Mesenchymal stem cell (in vitro differentiated cells and primary cell): Measurements from ENCODE around the gene SPSB1.
"Not testable (repeated sequence)": the region's sequence is repeated elsewhere in the genome, so short reads cannot be mapped to it uniquely, and the experiment has no call there.

Source experiments
- DNase-seq: peaks from one replicate; pipeline ENCODE4 v3.0.0-alpha.2; 2013
- H2AFZ ChIP-seq: one replicate; pipeline ENCODE4 v1.6.1; 2013; ENCODE audit warnings: low read depth, mild to moderate bottlenecking, control low read depth, inconsistent platforms, low read length, moderate library complexity
- H2AK5ac ChIP-seq: 2 replicates; pipeline ENCODE4 v1.6.1; 2013; ENCODE audit warnings: low read length, moderate library complexity, mild to moderate bottlenecking, inconsistent platforms; ENCODE audit not compliant: severe bottlenecking
- H2BK120ac ChIP-seq: one replicate; pipeline ENCODE4 v1.6.1; 2013; ENCODE audit warnings: low read depth, mild to moderate bottlenecking, inconsistent platforms, low read length, moderate library complexity
- H2BK12ac ChIP-seq, 2 experiments: one replicate each; pipeline ENCODE4 v1.6.1; 2013; ENCODE audit warnings: inconsistent platforms in 2 of 2, low read length in 2 of 2, mild to moderate bottlenecking in 2 of 2, moderate library complexity in 2 of 2, control low read depth in 1 of 2
- H2BK15ac ChIP-seq: one replicate; pipeline ENCODE4 v1.6.1; 2013; ENCODE audit warnings: mild to moderate bottlenecking, low read depth, inconsistent platforms; ENCODE audit not compliant: poor library complexity, severe bottlenecking
- H2BK5ac ChIP-seq: 2 replicates; pipeline ENCODE4 v1.6.1; 2013; ENCODE audit warnings: low read depth, mild to moderate bottlenecking, low read length, control low read depth, inconsistent platforms; ENCODE audit not compliant: poor library complexity, severe bottlenecking
- H3K14ac ChIP-seq, 2 experiments: one replicate each; pipeline ENCODE4 v1.6.1; 2013; ENCODE audit warnings: inconsistent platforms in 2 of 2, low read length in 2 of 2, control low read depth in 1 of 2, mild to moderate bottlenecking in 1 of 2, moderate library complexity in 1 of 2
- H3K18ac ChIP-seq, 2 experiments: one replicate each; pipeline ENCODE4 v1.6.1; 2013; ENCODE audit warnings: inconsistent platforms in 2 of 2, low read length in 2 of 2, control low read depth in 1 of 2, low read depth in 1 of 2, mild to moderate bottlenecking in 1 of 2
- H3K23ac ChIP-seq, 2 experiments: one replicate each; pipeline ENCODE4 v1.6.1; 2013; ENCODE audit warnings: inconsistent platforms in 2 of 2, low read length in 2 of 2, mild to moderate bottlenecking in 2 of 2, moderate library complexity in 2 of 2, control low read depth in 1 of 2
- H3K27ac ChIP-seq: 2 replicates; pipeline ENCODE4 v1.5.1; 2013; ENCODE audit warnings: mild to moderate bottlenecking, moderate library complexity, low read length, control low read depth, inconsistent platforms; ENCODE audit not compliant: poor library complexity, severe bottlenecking
- H3K27me3 ChIP-seq, 2 experiments: 2 replicates each; pipeline versions ENCODE4 v1.6.1 to v1.7.0; 2013; ENCODE audit warnings: low read length in 2 of 2, mild to moderate bottlenecking in 2 of 2, moderate library complexity in 2 of 2, control low read depth in 1 of 2, inconsistent platforms in 1 of 2; ENCODE audit not compliant: control insufficient read depth in 1 of 2, insufficient read depth in 1 of 2
- H3K36me3 ChIP-seq, 2 experiments: 2 replicates each; pipeline versions ENCODE4 v1.6.1 to v1.7.0; 2013; ENCODE audit warnings: low read length in 2 of 2, control low read depth in 1 of 2, inconsistent platforms in 1 of 2, low read depth in 1 of 2, mild to moderate bottlenecking in 1 of 2; ENCODE audit not compliant: insufficient read depth in 2 of 2, control insufficient read depth in 1 of 2
- H3K4ac ChIP-seq, 2 experiments: one replicate each; pipeline ENCODE4 v1.6.1; 2013; ENCODE audit warnings: inconsistent platforms in 2 of 2, low read length in 2 of 2, mild to moderate bottlenecking in 2 of 2, moderate library complexity in 2 of 2, control low read depth in 1 of 2, low read depth in 1 of 2
- H3K4me1 ChIP-seq: 2 replicates; pipeline ENCODE4 v1.6.1; 2013; ENCODE audit warnings: low read depth, low read length, control low read depth; ENCODE audit not compliant: control insufficient read depth, insufficient read depth
- H3K4me2 ChIP-seq: 2 replicates; pipeline ENCODE4 v1.6.1; 2013; ENCODE audit warnings: low read length, mild to moderate bottlenecking, inconsistent platforms; ENCODE audit not compliant: poor library complexity, severe bottlenecking
- H3K4me3 ChIP-seq, 2 experiments: 2 replicates each; pipeline versions ENCODE4 v1.5.1 to v1.7.0; 2013; ENCODE audit warnings: low read length in 2 of 2, mild to moderate bottlenecking in 2 of 2, control low read depth in 1 of 2, low read depth in 1 of 2; ENCODE audit not compliant: insufficient read depth in 1 of 2
- H3K79me1 ChIP-seq: replicated peaks from 2 replicates; pipeline ENCODE4 v1.6.1; 2013; ENCODE audit warnings: mild to moderate bottlenecking, control low read depth, low read length, inconsistent platforms; ENCODE audit not compliant: poor library complexity, severe bottlenecking
- H3K9ac ChIP-seq: 2 replicates; pipeline ENCODE4 v1.7.0; 2013; ENCODE audit warnings: mild to moderate bottlenecking, low read length, moderate library complexity
- H3K9me3 ChIP-seq: 2 replicates; pipeline ENCODE4 v1.7.0; 2013; ENCODE audit warnings: mild to moderate bottlenecking, low read length; ENCODE audit not compliant: control insufficient read depth
- H4K8ac ChIP-seq: one replicate; pipeline ENCODE4 v1.6.1; 2013; ENCODE audit warnings: inconsistent platforms, mild to moderate bottlenecking, low read length, moderate library complexity
- H4K91ac ChIP-seq: one replicate; pipeline ENCODE4 v1.6.1; 2013; ENCODE audit warnings: mild to moderate bottlenecking, low read length, inconsistent platforms
- WGBS: methylation state at CpG from one replicate; pipeline ENCODE4 v1.1.7; 2013; ENCODE audit warnings: mixed read lengths; 5-methylcytosine and 5-hydroxymethylcytosine counted together

The SPSB1 gene

DNA sequence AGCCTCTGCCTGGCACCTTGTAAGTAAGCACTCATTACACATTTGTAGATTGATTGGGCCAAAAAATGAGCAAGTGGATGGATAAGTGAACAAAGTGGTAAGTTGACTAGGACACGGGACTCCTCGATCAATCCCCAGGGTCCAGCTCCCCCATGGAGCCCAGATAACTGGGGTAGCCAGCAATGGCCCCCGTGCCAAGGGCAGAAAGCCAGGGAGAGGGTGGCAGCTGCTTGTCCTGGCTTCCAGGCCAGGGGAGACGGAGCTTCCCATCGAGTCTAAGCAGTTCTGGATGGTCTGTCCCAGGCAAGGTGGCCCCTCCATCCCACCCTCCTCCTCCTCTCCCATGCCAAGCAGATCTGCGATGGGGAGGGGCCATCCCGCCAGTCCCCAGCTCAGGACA is 91.4 kb downstream of the SPSB1 start:
- Histone ChIP-seq H4K8ac (peak overlapping the region; percentile 77), H3K9me3 (no peaks in the 10 kb centered on the region), H2AK5ac (no peak overlapping the region), H2BK120ac (peak overlapping the region; percentile 93), H3K18ac (peak overlapping the region; percentile 84 to 88), H3K4me3 (no peak overlapping the region), H3K27me3 (peaks cover 0 to 18% of the 10 kb centered on the region in 2 experiments), H3K79me1 (no peaks in the 10 kb centered on the region), H3K27ac (no peak overlapping the region), H2AFZ (no peak overlapping the region), H3K4me2 (no peak overlapping the region), H3K14ac (peak overlapping the region in 1 of 2 experiments; percentile 61), H3K9ac (no peak overlapping the region), H2BK15ac (peak overlapping the region; percentile 82), H3K4me1 (peaks cover 27% of the 10 kb centered on the region), H4K91ac (peak overlapping the region; percentile 98), H2BK5ac (no peak overlapping the region), H3K23ac (no peak overlapping the region), H3K4ac (peak overlapping the region; percentile 32 to 84), H2BK12ac (peak overlapping the region; percentile 93 to 98), H3K36me3 (no peaks in the 10 kb centered on the region)
- no peak for DNase-seq
- WGBS, result 90% methylated on average over 7 of the region's 7 CpGs

DNA sequence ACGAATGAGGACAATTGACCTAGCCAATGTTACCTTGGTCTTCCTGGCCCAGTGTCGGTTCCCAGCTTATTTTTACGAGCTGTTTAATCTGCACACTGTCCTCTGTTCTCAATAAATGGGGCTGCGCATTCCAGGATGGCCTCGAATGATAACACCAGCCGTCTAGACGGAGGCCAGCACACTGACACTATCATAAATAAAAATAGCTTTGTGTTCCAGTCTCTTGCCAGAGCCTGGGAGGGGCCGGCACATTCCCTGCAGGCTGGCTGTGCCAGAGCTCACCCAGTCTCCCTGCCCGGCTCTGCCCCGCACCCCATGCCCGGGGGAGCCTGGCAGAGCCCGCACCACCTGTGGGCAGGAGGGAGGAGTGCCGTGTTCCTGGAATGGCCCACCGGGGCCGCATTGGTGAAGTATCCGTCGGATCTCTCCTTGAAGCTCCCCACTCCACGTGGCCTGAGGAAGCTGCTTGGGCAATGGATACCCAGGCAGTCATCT is 92.1 kb downstream of the SPSB1 start:
- 48% methylated on average over 18 of the region's 18 CpGs for WGBS

DNA sequence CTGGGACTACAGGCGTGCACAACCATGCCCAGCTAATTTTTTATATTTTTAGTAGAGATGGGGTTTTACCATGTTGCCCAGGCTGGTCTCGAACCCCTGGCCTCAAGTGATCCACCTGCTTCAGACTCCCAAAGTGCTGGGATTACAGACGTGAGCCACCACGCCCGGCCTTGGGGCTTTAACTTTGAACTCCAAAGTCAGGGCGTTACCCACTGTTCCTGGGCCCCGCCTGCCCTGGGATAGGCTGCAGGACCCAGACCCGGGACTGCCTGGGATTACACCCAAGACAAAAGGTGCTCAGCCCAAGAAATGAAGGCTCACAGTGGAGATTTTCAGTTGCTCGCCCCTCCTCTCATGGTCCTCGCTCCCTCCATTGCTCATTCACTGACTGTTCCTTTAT is 92.7 kb downstream of the SPSB1 start:
- WGBS, result 97% methylated on average over 8 of the region's 10 CpGs
- not testable (repeated sequence) for H3K4me3 ChIP-seq, H3K14ac ChIP-seq, H2AK5ac ChIP-seq, H3K36me3 ChIP-seq, DNase-seq, H3K4me2 ChIP-seq, H3K79me1 ChIP-seq, H2BK5ac ChIP-seq, H3K27ac ChIP-seq, H2AFZ ChIP-seq, H3K23ac ChIP-seq, H3K9ac ChIP-seq, H2BK120ac ChIP-seq, H3K9me3 ChIP-seq
- peak overlapping the region; percentile 84 for H2BK15ac ChIP-seq
- peak overlapping the region in 1 of 2 experiments; percentile 5 for H3K4ac ChIP-seq
- H2BK12ac ChIP-seq, result peak overlapping the region; percentile 60 to 93
- H3K4me1 ChIP-seq, result peaks cover 27% of the 10 kb centered on the region
- H4K91ac ChIP-seq, result peak overlapping the region; percentile 94
- peak overlapping the region; percentile 31 for H4K8ac ChIP-seq
- H3K27me3 ChIP-seq, result peaks cover 0 to 22% of the 10 kb centered on the region in 2 experiments
- peak overlapping the region; percentile 60 to 98 for H3K18ac ChIP-seq

More for the DNA sequence above, 92.1 kb downstream of the SPSB1 start:
- H3K4me3 ChIP-seq, result no peak overlapping the region
- no peak overlapping the region for H2AFZ ChIP-seq
- H2BK5ac ChIP-seq, result no peak overlapping the region
- peak overlapping the region; percentile 70 for H2AK5ac ChIP-seq
- H4K91ac ChIP-seq, result peak overlapping the region; percentile 98
- H3K4me1 ChIP-seq, result peaks cover 27% of the 10 kb centered on the region
- no peak overlapping the region for H3K4me2 ChIP-seq
- H4K8ac ChIP-seq, result no peak overlapping the region
- no peaks in the 10 kb centered on the region for H3K36me3 ChIP-seq
- no peak overlapping the region for H3K23ac ChIP-seq
- peak; percentile 83 for DNase-seq
- peak overlapping the region in 1 of 2 experiments; percentile 76 for H3K14ac ChIP-seq
- H3K27me3 ChIP-seq, result peaks cover 0 to 18% of the 10 kb centered on the region in 2 experiments
- H3K9me3 ChIP-seq, result no peaks in the 10 kb centered on the region
- no peaks in the 10 kb centered on the region for H3K79me1 ChIP-seq
- no peak overlapping the region for H3K9ac ChIP-seq
- H3K4ac ChIP-seq, result peak overlapping the region; percentile 2 to 84
- H3K27ac ChIP-seq, result no peak overlapping the region
- H3K18ac ChIP-seq, result peak overlapping the region; percentile 84 to 88
- peak overlapping the region; percentile 95 to 98 for H2BK12ac ChIP-seq
- peak overlapping the region; percentile 93 for H2BK120ac ChIP-seq
- peak overlapping the region; percentile 68 for H2BK15ac ChIP-seq

DNA sequence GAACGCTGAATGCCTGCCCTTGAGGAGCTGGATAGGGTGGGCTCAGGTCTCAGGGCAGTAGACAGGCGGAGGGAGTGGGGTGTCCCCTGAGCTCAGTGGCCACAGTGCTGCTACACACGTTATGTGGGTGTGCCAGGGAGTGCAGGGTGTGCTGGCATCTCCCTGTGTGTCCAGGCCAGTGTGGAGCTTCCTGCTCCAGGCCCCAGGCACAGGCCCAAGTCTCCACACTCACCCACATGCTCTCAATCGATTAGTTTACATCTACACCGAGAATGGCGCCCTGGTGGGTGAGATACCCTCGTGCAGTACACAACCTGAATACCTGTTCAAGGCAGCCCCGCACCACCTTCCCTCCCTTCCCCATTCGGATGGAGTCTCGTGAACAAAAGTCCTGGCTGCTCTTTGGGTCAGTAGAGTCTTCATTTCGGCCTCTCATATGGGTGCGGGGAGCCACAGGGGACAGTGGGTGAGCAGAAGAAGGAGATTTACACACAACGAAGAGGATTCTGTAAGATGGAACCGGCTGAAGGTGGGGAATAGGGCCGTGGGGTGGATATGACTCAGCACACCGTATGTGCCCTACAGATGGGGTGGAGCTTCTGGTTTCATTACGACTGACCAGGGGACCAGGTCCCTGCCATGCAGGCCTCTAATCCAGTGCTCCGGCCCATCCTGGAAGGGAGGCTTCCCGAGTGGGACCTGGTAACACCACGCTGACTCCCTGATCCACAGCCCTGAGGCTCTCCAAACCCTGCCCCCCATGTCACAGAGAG is 93.3 kb downstream of the SPSB1 start:
- peaks cover 27% of the 10 kb centered on the region for H3K4me1 ChIP-seq
- H3K14ac ChIP-seq, result peak overlapping the region in 1 of 2 experiments; percentile 74
- no peak overlapping the region for H2BK120ac ChIP-seq
- no peaks in the 10 kb centered on the region for H3K36me3 ChIP-seq
- peak overlapping the region in 1 of 2 experiments; percentile 30 for H3K23ac ChIP-seq
- WGBS, result 77% methylated on average over 20 of the region's 20 CpGs
- no peak overlapping the region for H3K4me3 ChIP-seq
- H3K9ac ChIP-seq, result no peak overlapping the region
- no peak overlapping the region for H3K4me2 ChIP-seq
- H2BK15ac ChIP-seq, result peak overlapping the region; percentile 84
- no peak overlapping the region for H3K27ac ChIP-seq
- peak; percentile 59 for DNase-seq
- H2BK12ac ChIP-seq, result peak overlapping the region; percentile 60 to 93
- peak overlapping the region; percentile 75 for H2AK5ac ChIP-seq
- peak overlapping the region; percentile 94 for H4K91ac ChIP-seq
- no peaks in the 10 kb centered on the region for H3K79me1 ChIP-seq
- H2AFZ ChIP-seq, result no peak overlapping the region
- no peaks in the 10 kb centered on the region for H3K9me3 ChIP-seq
- peak overlapping the region; percentile 33 for H4K8ac ChIP-seq
- H3K4ac ChIP-seq, result peak overlapping the region; percentile 5 to 41
- H2BK5ac ChIP-seq, result no peak overlapping the region
- H3K27me3 ChIP-seq, result peaks cover 0 to 27% of the 10 kb centered on the region in 2 experiments
- peak overlapping the region; percentile 73 to 98 for H3K18ac ChIP-seq
